ENCODE results near the gene FAM89A.
"Not testable (repeated sequence)": the region's sequence is repeated elsewhere in the genome, so short reads cannot be mapped to it uniquely, and the experiment has no call there.

- not testable (repeated sequence) for TF ChIP-seq FOXP2 (optimal IDR thresholded peaks at IDR 0.05; ENCODE audit: control extremely low read depth, extremely low read length, insufficient read depth); EZH2 (IDR thresholded peaks at IDR 0.05)
Measured at GRCh38 chr1:231048419-231048818, 8.4 kb upstream of the FAM89A start.

All from SK-N-MC (cell line).